ENCODE measurements around the gene CNNM3.

DNA sequence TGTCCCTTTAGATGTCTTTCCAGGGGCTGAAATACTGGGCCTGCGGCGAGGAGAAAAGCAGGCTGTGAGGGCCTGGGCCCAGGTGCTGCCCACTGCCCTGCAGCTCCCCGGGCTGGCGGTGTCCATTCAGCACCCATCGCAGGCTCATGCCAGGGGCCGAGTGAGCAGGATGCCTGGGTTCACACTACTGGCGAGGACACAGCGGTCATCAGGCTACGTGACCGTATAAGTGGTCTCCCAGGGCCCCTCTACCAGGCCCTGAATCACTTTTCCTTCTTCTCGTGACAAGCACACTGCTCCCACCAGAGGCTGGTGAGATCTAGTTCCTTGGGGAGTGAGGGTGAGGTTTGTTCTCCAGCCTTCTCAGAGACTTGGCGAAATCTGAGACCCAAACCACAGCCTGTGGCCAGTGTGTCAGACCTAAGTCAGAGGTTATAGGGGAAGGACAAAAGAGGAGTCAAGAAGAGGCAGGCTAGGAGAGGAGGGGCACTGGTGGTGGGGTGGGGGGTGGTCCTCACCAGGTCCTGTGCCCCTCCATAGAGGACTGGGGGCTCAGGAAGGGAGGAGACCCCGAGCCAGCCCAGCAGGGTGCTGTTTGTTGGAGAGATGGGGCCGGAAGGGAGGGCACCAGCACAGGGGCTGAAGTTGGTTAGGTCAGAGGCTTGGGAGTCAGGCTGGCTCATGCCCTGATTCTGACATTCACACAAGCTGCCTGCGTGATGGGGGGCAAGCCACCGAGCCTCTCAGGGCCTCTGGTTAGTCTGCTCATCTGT is 60.4 kb downstream of the CNNM3 start:
- no peak for TF ChIP-seq CTCF (IDR thresholded peaks at IDR 0.05)
- TF ChIP-seq POLR2AphosphoS5 (IDR thresholded peaks at IDR 0.05; ENCODE audit: low read depth, low read length): no peak
